Naive thymus-derived CD4-positive, alpha-beta T cell (primary cell): Measurements from ENCODE around the gene HMGB1. TPM values are rescaled to one million over a fixed set of nuclear protein-coding genes. Genes with fewer than 3 reads are reported as not detected.

Source experiments
- ATAC-seq: fragments of 150-1000 bp; cut with Tn5 transposase; 2 replicates; pipeline ENCODE4 v1.10.0; 2021; ENCODE audit warnings: mild to moderate bottlenecking, moderate library complexity
- CTCF ChIA-PET: fragments of 350-600 bp; sonication (Branson Sonifier 250); formaldehyde crosslinking; loops from one replicate; lab custom pipeline; 2021; ENCODE audit warnings: antibody characterized with exemption; lab: Charles Lee
- POLR2A ChIA-PET: fragments of 350-600 bp; sonication (Branson Sonifier 250); formaldehyde crosslinking; loops from one replicate; lab custom pipeline; 2021; ENCODE audit warnings: antibody characterized with exemption, inconsistent platforms; lab: Charles Lee
- DNase-seq, 9 donors: peaks; one replicate each; pipeline versions ENCODE4 v3.0.0 to v3.0.0-alpha.2; 2020 to 2022; ENCODE audit warnings: mixed read lengths in 1 of 9
- H3K27ac ChIP-seq: one replicate; pipeline ENCODE4 v1.7.0; 2013; ENCODE audit warnings: mild to moderate bottlenecking, low read depth, low read length, moderate library complexity
- H3K27me3 ChIP-seq, 2 donors: one replicate each; pipeline ENCODE4 v1.7.0; 2013; ENCODE audit warnings: low read length in 2 of 2, mild to moderate bottlenecking in 2 of 2, moderate library complexity in 2 of 2; ENCODE audit not compliant: control insufficient read depth in 2 of 2, insufficient read depth in 2 of 2
- H3K36me3 ChIP-seq, 3 experiments: 1 replicate in 2 of 3; 2 replicates in 1 of 3; pipeline ENCODE4 v1.7.0; 2013; ENCODE audit warnings: low read length in 3 of 3, mild to moderate bottlenecking in 3 of 3, moderate library complexity in 1 of 3; ENCODE audit not compliant: insufficient read depth in 3 of 3, control insufficient read depth in 2 of 3
- H3K4me1 ChIP-seq, 2 donors: one replicate each; pipeline ENCODE4 v1.7.0; 2013; ENCODE audit warnings: low read length in 2 of 2, mild to moderate bottlenecking in 2 of 2, moderate library complexity in 1 of 2; ENCODE audit not compliant: control insufficient read depth in 2 of 2, insufficient read depth in 2 of 2
- H3K4me3 ChIP-seq: 2 replicates; pipeline ENCODE4 v1.7.0; 2013; ENCODE audit warnings: mild to moderate bottlenecking, low read length
- H3K9me3 ChIP-seq, 3 experiments: 1 replicate in 2 of 3; 2 replicates in 1 of 3; pipeline ENCODE4 v1.7.0; 2013; ENCODE audit warnings: low read length in 3 of 3; ENCODE audit not compliant: control insufficient read depth in 2 of 3
- H3K27ac Mint-ChIP-seq, 9 donors: one replicate each; pipeline ENCODE4 v1.8.0; 2020 to 2022; ENCODE audit warnings: mixed read lengths in 9 of 9, mild to moderate bottlenecking in 8 of 9, moderate library complexity in 5 of 9, inconsistent platforms in 2 of 9
- H3K27me3 Mint-ChIP-seq, 5 donors: one replicate each; pipeline ENCODE4 v1.8.0; 2021 to 2022; ENCODE audit warnings: mixed read lengths in 5 of 5, mild to moderate bottlenecking in 1 of 5
- H3K36me3 Mint-ChIP-seq, 5 donors: one replicate each; pipeline ENCODE4 v1.8.0; 2020 to 2022; ENCODE audit warnings: mixed read lengths in 5 of 5, mild to moderate bottlenecking in 3 of 5, inconsistent platforms in 1 of 5
- H3K4me1 Mint-ChIP-seq, 7 donors: one replicate each; pipeline ENCODE4 v1.8.0; 2020 to 2022; ENCODE audit warnings: mixed read lengths in 7 of 7, mild to moderate bottlenecking in 3 of 7, inconsistent platforms in 1 of 7
- H3K4me3 Mint-ChIP-seq, 10 donors: one replicate each; pipeline ENCODE4 v1.8.0; 2020 to 2022; ENCODE audit warnings: mild to moderate bottlenecking in 10 of 10, mixed read lengths in 10 of 10, moderate library complexity in 6 of 10, inconsistent platforms in 2 of 10
- H3K9me3 Mint-ChIP-seq, 11 donors: one replicate each; pipeline ENCODE4 v1.8.0; 2020 to 2022; ENCODE audit warnings: mixed read lengths in 11 of 11, mild to moderate bottlenecking in 4 of 11, inconsistent platforms in 1 of 11, moderate library complexity in 1 of 11
- intact Hi-C, 2 donors: fragments of 100-400 bp; cut with micrococcal nuclease; formaldehyde crosslinking; loops; one replicate each; pipeline ENCODE4 v1.15.1; 2023
- polyA plus RNA-seq, 2 donors: library from polyadenylated mRNA; unstranded; fragments of 300-500 nt; fragmentation: Illumina TruSeq; gene quantifications; one replicate each; pipeline ENCODE4 v1.2.3, GENCODE V29; 2021
- total RNA-seq, 6 experiments: library from RNA in 5 of 6; stranded (reverse) in 5 of 6; gene quantifications; 1 replicate in 5 of 6; 2 replicates in 1 of 6; pipeline ENCODE4 v1.2.3 and lab custom pipeline; 2021 to 2026

HMGB1 gene
- total and polyA plus RNA-seq, 7 experiments from 2014 or later, result 294 to 577 (median 331) TPM

DNA sequence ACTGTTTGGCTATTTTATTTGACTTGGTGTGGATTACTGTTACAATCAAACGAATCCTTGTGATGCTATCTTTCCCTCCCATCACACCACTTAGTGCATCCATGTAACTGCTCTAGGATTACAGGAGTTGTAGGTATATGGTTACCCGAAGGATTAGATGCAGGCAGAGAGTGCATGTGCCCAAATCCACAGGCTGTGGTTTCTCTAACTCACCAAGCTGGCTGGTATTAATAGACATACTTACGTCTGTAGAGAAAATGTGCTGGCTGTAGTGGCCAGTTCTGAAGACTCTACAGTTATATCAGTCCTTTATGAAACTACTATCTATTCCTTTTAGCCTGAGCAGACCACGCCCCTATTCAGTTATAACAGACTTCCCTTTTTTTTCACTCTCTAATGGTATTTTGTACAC is 1.1 kb upstream of the HMGB1 start:
- Histone ChIP-seq H3K27me3 (no peaks in the 10 kb centered on the region), H3K4me1 (peaks cover 20 to 25% of the 10 kb centered on the region in 2 donors), H3K9me3 (no peaks in the 10 kb centered on the region), H3K4me3 (no peak overlapping the region), H3K27ac (no peak overlapping the region), H3K36me3 (peaks cover 0 to 12% (median 0%) of the 10 kb centered on the region in 3 experiments)
- intact Hi-C loops, result loop anchor here (1.0 to 10.0 kb wide), 8 partner anchors 72 to 960 kb away; partner anchors contain the start of gene UBL3 (in 1 of the 2)
- Mint-ChIP-seq H3K4me1 (peaks cover 7 to 32% (median 24%) of the 10 kb centered on the region in 7 donors), H3K27ac (peak overlapping the region in 1 of 9 donors; percentile 99), H3K36me3 (peaks cover 0 to 15% (median 13%) of the 10 kb centered on the region in 5 donors), H3K4me3 (peak overlapping the region in 1 of 10 donors; percentile 93), H3K9me3 (peaks cover 0 to 14% (median 0%) of the 10 kb centered on the region in 11 donors), H3K27me3 (peaks cover 0 to 7% (median 0%) of the 10 kb centered on the region in 5 donors)
- CTCF ChIA-PET, result no interaction called here
- POLR2A ChIA-PET, result interaction anchor here (0.7 to 2.1 kb wide), 2 partner anchors 72 to 150 kb away, joined by 3 to 5 read pairs; no protein-coding TSS in a partner anchor
- ATAC-seq (no peak), DNase-seq (no peak)

DNA sequence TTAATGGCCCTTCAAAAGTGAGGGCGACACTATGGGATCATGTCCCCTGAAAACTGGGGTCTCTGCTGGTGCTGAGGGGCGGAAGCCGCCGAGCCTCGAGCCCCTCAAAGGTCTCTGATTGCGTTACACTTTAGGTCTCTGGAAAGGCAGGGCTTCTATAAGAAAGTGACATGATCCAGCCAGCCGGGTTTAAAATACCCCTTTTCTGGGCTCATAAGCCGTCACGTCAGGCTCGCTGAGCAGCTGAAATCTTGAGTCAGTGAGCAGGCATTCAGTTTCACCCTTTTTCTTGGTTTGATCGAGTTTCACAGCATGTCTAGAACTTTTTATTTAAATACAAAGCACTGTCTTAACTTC is 600 bp upstream of the HMGB1 start:
- Mint-ChIP-seq H3K27me3 (peaks cover 0 to 7% (median 0%) of the 10 kb centered on the region in 5 donors), H3K4me1 (peaks cover 10 to 37% (median 28%) of the 10 kb centered on the region in 7 donors), H3K27ac (peak overlapping the region in 6 of 9 donors; percentile 20 to 99 (median 96)), H3K9me3 (peaks cover 0 to 14% (median 0%) of the 10 kb centered on the region in 11 donors), H3K36me3 (peaks cover 2 to 19% (median 16%) of the 10 kb centered on the region in 5 donors), H3K4me3 (peak overlapping the region in 8 of 10 donors; percentile 36 to 99 (median 94))
- Histone ChIP-seq H3K4me3 (no peak overlapping the region), H3K27me3 (no peaks in the 10 kb centered on the region), H3K4me1 (peaks cover 22 to 30% of the 10 kb centered on the region in 2 donors), H3K9me3 (no peaks in the 10 kb centered on the region), H3K27ac (no peak overlapping the region), H3K36me3 (peaks cover 0 to 12% (median 0%) of the 10 kb centered on the region in 3 experiments)
- DNase-seq (no peak), ATAC-seq (no peak)
- ChIA-PET CTCF (interaction anchor here (1.7 kb wide), 1 partner anchor 151 kb away, joined by 6 read pairs; the partner anchor contains the start of gene USPL1), POLR2A (interaction anchor here (0.8 to 3.0 kb wide), 7 partner anchors 11 to 321 kb away, joined by 3 to 66 read pairs (median 4); partner anchors contain the start of gene USPL1)
- intact Hi-C loops, result loop anchor here (1.0 to 10.0 kb wide), 8 partner anchors 71 to 959 kb away; partner anchors contain the start of gene UBL3 (in 1 of the 2)

- peak overlapping the region; percentile 83 for H3K4me3 ChIP-seq
- peaks cover 0 to 12% (median 0%) of the 10 kb centered on the region in 3 experiments for H3K36me3 ChIP-seq
Observed at GRCh38 chr13:30465343-30465592, 468 bp downstream of the HMGB1 start.

DNA sequence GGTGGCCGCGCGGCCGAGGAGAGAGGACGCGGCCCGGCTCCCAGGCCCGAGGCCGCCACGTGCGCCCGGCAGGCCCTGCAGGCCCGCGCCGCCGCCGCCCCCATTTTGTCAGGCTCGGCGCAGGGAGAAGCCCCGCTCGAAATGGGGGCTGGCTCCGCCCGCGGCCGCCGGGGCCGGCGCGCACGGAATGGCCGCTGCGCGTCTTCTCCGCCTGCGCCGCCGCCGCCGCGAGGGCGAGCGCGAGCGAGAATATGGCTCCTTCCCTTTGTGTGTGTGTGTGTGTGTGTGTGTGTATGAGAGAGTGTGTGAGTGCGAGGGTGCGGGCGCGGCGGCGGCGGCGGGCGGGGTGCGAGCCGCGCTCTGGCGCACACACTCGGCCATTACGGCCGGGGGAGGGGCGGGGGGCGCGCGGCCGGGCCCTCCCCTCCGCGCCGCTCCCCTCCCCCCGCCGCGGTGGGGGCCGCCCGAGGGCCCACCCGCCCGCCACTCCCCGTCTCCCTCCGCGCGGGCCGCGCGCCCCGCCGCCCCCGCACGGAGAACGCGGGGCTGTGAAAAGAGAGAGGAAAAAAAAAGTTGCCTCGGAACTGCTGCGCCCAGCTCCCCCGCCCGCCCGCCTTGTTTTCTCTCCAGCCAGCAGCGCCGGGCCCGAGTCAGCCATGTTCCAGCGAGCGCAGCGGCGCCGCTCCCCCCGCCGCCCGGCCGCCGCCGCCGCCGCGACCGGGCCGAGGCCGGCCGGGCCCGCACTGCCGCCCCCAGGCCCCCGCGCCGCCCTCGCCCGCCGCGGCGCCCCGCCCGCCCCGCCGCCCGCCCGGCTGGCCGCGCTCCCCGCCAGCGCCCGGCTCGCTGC is 1.0 kb downstream of the HMGB1 start:
- Mint-ChIP-seq H3K4me1 (peaks cover 12 to 40% (median 31%) of the 10 kb centered on the region in 7 donors), H3K36me3 (peaks cover 3 to 21% (median 18%) of the 10 kb centered on the region in 5 donors), H3K9me3 (peaks cover 0 to 14% (median 0%) of the 10 kb centered on the region in 11 donors), H3K4me3 (peak overlapping the region; percentile 83 to 99 (median 94)), H3K27ac (peak overlapping the region; percentile 93 to 100 (median 98)), H3K27me3 (peaks cover 0 to 7% (median 0%) of the 10 kb centered on the region in 5 donors)
- peak overlapping the region; percentile 97 for H3K27ac ChIP-seq
- no peaks in the 10 kb centered on the region for H3K9me3 ChIP-seq
- H3K4me1 ChIP-seq, result peaks cover 23 to 33% of the 10 kb centered on the region in 2 donors
- ATAC-seq (peak; percentile 71), DNase-seq (peak; percentile 71 to 83 (median 77))
- H3K36me3 ChIP-seq, result peaks cover 0 to 12% (median under 1%) of the 10 kb centered on the region in 3 experiments
- POLR2A ChIA-PET, result interaction anchor here (0.6 to 3.0 kb wide), 24 partner anchors 10 to 614 kb away, joined by 3 to 66 read pairs (median 4); partner anchors contain the start of genes ALOX5AP, KATNAL1, UBE2L5 and UBL3
- peak overlapping the region; percentile 61 for H3K4me3 ChIP-seq
- intact Hi-C loops, result loop anchor here (1.0 to 10.0 kb wide), 27 partner anchors 42 to 957 kb away; partner anchors contain the start of genes SLC7A1 (in 2 of the 2), UBE2L5 (in 2 of the 2), USPL1 (in 2 of the 2) and KATNAL1 (in 1 of the 2)
- no peaks in the 10 kb centered on the region for H3K27me3 ChIP-seq
- CTCF ChIA-PET, result interaction anchor here (0.6 to 1.7 kb wide), 5 partner anchors 39 to 153 kb away, joined by 3 to 8 read pairs (median 4); partner anchors contain the start of gene USPL1

More at GRCh38 chr13:30465343-30465592, 468 bp downstream of the HMGB1 start:
- Histone ChIP-seq H3K9me3 (no peaks in the 10 kb centered on the region), H3K27ac (peak overlapping the region; percentile 96), H3K27me3 (no peaks in the 10 kb centered on the region), H3K4me1 (peaks cover 23 to 32% of the 10 kb centered on the region in 2 donors)
- Mint-ChIP-seq H3K9me3 (peaks cover 0 to 14% (median 0%) of the 10 kb centered on the region in 11 donors), H3K4me3 (peak overlapping the region in 2 of 10 donors; percentile 98 to 99), H3K4me1 (peaks cover 12 to 40% (median 30%) of the 10 kb centered on the region in 7 donors), H3K27me3 (peaks cover 0 to 7% (median 0%) of the 10 kb centered on the region in 5 donors), H3K27ac (peak overlapping the region in 2 of 9 donors; percentile 95 to 98), H3K36me3 (peaks cover 3 to 21% (median 18%) of the 10 kb centered on the region in 5 donors)
- intact Hi-C loops, result loop anchor here (1.0 to 10.0 kb wide), 14 partner anchors 42 to 958 kb away; partner anchors contain the start of genes SLC7A1 (in 2 of the 2), USPL1 (in 2 of the 2) and UBE2L5 (in 1 of the 2)
- CTCF ChIA-PET, result interaction anchor here (0.9 to 1.7 kb wide), 2 partner anchors 91 to 152 kb away, joined by 4 to 6 read pairs; partner anchors contain the start of gene USPL1
- DNase-seq (no peak), ATAC-seq (no peak)
- POLR2A ChIA-PET, result interaction anchor here (0.6 to 3.0 kb wide), 20 partner anchors 10 to 615 kb away, joined by 3 to 66 read pairs (median 4); partner anchors contain the start of genes ALOX5AP, KATNAL1, UBL3 and USPL1

GRCh38 chr13:30463787-30464495 is 1.8 kb downstream of the HMGB1 start:
- peak overlapping the region; percentile 61 for H3K4me3 ChIP-seq

More at GRCh38 chr13:30463787-30464495, 1.8 kb downstream of the HMGB1 start:
- H3K27ac ChIP-seq, result peak overlapping the region; percentile 97
- H3K4me3 Mint-ChIP-seq, result peak overlapping the region; percentile 83 to 99 (median 92)
- H3K9me3 ChIP-seq, result no peaks in the 10 kb centered on the region
- H3K4me1 Mint-ChIP-seq, result peaks cover 19 to 47% (median 38%) of the 10 kb centered on the region in 7 donors
- peaks cover 0 to 18% (median 8%) of the 10 kb centered on the region in 3 experiments for H3K36me3 ChIP-seq
- intact Hi-C loops, result loop anchor here (1.0 to 10.0 kb wide), 21 partner anchors 41 to 869 kb away; partner anchors contain the start of genes SLC7A1 (in 2 of the 2), UBE2L5 (in 2 of the 2), KATNAL1 (in 1 of the 2) and UBL3 (in 1 of the 2)
- POLR2A ChIA-PET, result interaction anchor here (0.6 to 3.0 kb wide), 18 partner anchors 8 to 432 kb away, joined by 3 to 66 read pairs (median 4); partner anchors contain the start of genes ALOX5AP, UBE2L5 and USPL1
- peaks cover 23 to 40% of the 10 kb centered on the region in 2 donors for H3K4me1 ChIP-seq
- no peaks in the 10 kb centered on the region for H3K27me3 ChIP-seq
- H3K27me3 Mint-ChIP-seq, result peaks cover 0 to 7% (median 0%) of the 10 kb centered on the region in 5 donors
- DNase-seq (peak in 7 of 9 donors; percentile 61 to 78 (median 70)), ATAC-seq (peak; percentile 8)
- H3K36me3 Mint-ChIP-seq, result peaks cover 3 to 25% (median 18%) of the 10 kb centered on the region in 5 donors
- CTCF ChIA-PET, result interaction anchor here (0.6 to 1.0 kb wide), 4 partner anchors 39 to 90 kb away, joined by 3 to 8 read pairs (median 4); no protein-coding TSS in a partner anchor
- H3K27ac Mint-ChIP-seq, result peak overlapping the region; percentile 93 to 100 (median 98)
- peaks cover 0 to 14% (median 0%) of the 10 kb centered on the region in 11 donors for H3K9me3 Mint-ChIP-seq
